Stimulated activated CD8-positive, alpha-beta memory T cell treated with anti-CD3 and anti-CD28 coated beads, Interleukin-12 subunit alpha, Interleukin-12 subunit beta, amount 100 ng/mL, for 24 hours (primary cell): ENCODE results near the gene ARMC6.
A peak's percentile ranks its signal among the peaks of the same experiment; 100 is the strongest.

Experiments
- DNase-seq: peaks from one replicate; pipeline ENCODE4 v3.0.0-alpha.2; 2020; ENCODE audit errors: extremely low read depth

The ARMC6 gene

DNA sequence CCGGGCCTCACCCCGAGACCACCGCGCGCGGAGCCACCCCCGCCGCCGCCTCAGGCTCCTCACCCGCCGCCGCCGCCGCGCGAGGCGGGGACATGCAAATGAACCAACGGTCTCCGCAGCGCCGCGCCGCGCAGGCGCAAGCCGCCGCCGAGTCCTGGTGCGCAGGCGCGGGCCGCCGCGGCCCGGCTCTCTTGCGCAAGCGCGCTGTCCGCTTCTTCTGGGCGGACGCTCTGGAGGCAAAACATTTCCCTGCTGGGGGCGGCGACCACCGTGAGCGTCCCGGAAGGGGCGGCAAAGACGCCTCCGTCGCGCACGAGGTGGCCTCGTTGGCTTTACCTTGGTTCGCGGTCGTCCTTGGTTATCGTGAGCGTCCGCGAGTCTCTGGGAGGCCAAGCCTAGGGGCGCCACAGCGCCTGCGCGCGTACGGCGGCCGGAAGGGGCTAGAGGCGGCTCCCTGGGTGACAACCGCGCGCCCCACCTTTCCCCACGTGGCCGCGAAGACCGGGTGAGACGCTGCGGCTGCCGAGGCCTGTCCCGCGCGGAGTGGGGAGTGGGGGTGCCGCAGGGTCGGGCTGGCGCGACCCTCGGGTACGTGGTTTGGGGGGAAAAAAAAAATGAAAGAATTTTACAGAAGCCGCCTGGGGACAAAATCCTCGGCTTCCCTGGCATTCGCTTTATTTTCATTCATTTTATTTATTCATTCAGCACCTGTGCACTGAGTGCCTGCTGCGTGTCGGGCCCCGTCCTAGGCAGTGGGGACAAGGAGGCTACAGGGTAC is at the start of gene ARMC6, which contains the start of gene SUGP2:
ARMC6 (plus strand) TSS at position 178 of the 778 bp plus-strand sequence. CDS start 607 bp downstream, outside the sequence.
SUGP2 (minus strand) TSS at position 92 of the 778 bp plus-strand sequence. CDS start 2,446 bp downstream, outside the sequence.
- peak; percentile 74 for DNase-seq

DNA sequence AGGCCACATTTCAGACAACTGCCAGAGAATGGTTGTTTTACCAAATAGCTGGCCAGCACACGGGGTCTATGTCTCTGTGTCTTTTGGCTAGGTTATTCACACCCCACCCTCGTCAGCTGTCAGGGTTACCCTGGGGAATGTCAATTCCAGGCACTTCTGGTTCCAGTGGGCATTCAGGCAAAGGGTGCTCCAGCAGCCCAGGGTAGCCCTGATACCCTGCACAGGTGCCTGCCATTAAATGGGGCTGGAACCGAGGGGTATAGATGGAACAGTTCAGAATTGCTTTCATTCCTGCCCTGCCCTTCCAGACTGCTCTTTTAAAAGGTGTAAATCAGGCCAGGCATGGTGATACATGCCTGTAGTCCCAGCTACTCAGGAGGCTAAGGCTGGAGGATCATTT is 49.2 kb upstream of the ARMC6 start:
- no peak for DNase-seq

DNA sequence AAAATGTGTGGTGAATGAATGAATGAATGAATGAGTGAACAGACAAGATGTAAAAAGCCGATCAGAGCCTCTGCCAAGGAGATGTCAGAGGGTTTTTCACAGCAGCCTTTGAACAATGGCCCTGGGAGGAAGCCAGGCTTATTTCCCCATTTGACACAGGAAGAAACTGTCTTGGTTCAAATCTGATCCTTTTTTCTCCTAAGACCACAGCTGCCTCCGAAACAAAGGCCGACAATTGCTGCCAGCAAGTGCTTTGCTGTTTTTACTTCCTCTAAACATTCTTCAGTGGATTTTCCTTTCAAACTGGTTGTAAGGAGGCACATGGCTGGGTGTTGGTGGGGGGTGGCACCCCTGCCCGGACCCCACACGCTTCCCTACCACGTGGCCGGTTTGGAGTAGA is 48.1 kb upstream of the ARMC6 start:
- no peak for DNase-seq

DNA sequence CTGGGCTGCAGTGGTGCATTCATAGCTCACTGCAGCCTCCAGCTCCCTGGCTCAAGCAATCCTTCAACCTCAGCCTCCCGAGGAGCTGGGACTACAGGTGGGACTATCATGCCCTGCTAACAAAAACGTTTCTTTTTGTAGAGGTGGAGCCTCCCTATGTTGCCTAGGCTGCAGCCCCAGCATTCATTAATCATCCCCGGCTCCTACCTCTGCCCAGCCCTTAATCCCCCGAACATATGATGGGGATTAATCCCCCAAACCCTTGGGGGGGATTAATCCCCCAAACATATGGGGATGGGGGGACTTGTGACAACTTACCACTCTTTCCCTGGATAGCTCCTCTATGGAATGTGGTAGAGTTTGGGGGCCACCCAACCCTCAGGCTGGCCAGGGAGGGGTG is 45.9 kb upstream of the ARMC6 start:
- no peak for DNase-seq

DNA sequence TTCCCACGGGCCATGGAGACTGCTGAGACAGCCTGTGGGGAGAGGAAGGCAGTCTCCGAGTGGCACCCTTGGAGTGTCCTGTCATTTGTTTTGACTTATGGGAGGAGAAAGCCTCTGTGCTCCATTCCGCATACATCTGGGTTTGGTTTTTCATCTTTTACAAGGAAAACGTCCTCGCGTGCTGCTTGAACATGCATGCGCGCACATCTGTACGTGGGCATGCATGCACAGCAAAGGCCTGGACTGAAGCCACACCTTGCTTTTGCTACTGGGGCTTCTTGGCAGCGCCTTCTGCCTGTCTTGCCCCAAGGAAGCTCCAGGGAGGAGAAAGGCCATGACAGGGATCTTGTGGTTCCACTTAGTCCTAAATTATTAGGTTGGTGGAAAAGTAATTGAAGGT is 44.1 kb upstream of the ARMC6 start:
- no peak for DNase-seq

DNA sequence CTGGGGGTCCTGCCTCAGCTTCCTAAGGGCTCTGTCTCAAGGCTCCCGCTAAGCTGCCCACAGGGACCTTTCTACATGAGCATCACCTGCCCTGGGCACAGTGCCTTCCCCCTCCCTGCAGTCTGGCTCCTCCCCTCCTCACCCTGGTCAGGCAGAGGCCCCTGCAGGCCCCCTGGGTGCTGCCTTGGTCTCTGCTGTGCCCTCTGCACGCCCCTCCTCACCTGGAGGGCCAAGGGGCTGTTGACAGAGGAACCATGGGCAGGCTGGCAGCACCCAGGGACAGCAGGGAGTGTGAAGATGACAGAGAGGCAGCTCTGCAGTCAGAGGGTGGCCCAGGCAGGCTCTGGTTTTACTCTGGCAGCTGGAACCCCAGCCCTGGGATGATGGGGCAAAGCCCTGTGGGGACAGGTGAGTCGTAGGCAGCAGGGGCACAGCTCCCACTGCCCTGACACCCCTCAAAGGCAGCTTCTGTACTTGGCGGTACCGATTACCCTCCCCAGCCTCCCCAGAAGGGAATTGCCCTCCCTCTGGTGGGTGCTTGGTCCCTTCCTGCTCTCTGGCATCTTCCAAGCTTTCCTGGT is 43.2 kb upstream of the ARMC6 start:
- no peak for DNase-seq

DNA sequence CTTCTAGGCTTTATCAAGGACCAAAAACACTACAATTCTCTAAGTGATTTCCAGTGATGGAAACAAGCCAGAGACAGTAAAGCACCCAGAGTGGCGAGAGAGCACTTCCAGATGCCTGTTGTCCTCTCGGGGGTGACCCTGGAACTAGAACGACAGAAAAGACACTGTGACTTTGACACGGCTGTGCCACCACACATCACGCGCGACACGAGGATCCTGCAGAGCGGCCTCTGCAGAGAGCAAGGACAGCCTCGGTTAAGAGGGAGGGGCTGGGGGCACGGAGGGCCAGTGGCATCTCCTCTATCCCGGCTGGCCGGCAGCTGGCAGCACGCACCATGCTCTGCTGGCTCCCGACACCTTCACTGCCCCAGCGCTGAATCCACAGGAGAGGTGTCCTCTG is 42.4 kb upstream of the ARMC6 start:
- no peak for DNase-seq

DNA sequence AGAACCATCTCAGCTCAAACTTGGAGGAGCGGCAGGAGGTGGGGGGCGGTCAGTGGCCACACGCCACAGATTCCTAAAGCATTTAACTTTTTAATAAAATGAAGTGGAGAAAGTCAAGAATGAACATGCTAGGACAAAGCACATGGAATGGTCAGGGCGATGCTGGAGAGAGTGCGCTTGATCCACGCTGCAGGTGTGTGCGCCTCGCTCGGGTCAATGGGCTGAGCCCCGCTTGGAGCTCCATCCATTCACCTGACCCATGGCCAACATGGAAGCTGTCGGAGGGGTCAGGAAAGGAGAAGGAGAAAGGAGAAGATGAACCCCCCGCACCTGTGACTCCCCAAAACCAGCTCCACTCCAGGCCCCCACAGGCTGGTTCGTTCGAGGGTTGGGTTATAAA is 41.9 kb upstream of the ARMC6 start:
- no peak for DNase-seq

DNA sequence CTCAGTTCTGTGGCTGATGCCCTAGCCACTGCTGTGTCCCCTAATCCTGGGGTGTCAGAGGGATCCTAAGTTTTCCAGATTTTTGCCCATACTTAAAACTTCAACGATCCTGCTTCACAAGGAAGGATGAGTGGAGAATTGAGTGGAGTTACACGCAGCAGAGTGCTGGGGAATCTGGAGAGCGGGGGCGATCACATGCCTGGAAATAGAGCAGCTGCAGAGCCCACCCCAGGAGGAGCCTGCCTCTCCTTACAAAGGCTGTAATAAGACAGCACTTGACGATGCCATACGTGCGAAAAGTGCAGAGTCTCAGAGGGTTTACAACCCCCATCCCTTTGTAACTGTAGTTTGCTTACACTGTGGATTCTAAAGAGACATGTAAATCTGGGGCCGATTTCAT is 40.7 kb upstream of the ARMC6 start:
- DNase-seq: no peak

DNA sequence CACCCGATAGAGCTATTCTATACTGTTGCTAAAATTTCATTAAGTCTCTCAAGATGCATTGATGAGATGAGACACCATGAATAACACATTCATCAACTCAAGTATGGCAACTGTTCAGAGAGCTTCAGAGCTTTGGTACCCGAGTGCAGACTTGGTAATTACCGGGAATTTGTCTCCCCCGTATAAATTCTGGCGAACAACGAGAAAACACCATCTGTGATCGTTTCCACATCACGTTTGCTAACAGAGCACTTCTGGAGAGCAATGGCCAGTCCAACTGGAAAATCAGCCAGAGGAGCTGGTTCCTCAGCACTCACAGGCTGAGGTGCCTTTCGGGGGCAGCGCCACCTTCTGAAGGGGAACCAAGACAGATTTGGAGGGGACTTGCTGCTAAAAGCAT is 40.3 kb upstream of the ARMC6 start:
- DNase-seq: no peak

DNA sequence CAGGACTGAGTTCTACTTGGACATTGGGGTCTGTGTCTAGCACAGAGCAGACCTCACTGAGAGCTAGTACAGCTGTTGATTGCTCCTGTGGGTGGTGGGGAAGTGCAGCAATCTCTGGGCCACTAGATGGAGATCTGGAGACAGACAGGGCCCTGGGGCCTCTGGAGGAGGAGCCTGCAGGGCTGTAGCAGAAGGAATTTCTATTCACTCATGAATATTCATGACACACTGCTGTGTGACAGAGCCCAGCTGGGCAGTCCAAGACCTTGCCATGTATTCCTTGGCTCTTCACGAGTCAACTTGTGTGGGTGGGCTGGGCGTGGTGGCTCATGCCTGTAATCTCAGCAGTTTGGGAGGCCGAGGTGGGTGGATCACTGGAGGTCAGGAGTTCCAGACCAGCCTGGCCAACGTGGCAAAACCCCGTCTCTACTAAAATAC is 37.6 kb upstream of the ARMC6 start:
- DNase-seq: no peak

DNA sequence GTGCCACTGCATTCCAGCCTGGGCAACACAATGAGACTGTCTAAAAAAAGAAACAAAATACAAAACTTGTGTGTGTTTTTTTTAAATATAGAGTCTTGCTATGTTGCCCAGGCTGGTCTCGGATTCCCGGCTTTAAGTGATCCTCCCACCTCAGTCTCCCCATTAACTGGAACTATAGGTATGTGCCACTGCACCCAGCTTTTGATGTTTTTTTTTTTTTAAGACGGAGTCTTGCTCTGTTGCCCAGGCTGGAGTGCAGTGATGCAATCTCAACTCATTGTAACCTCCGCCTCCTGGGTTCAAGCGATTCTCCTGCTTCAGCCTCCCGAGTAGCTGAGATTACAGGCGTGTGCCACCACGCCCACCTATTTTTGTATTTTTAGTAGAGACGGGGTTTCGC is 37.1 kb upstream of the ARMC6 start:
- no peak for DNase-seq

DNA sequence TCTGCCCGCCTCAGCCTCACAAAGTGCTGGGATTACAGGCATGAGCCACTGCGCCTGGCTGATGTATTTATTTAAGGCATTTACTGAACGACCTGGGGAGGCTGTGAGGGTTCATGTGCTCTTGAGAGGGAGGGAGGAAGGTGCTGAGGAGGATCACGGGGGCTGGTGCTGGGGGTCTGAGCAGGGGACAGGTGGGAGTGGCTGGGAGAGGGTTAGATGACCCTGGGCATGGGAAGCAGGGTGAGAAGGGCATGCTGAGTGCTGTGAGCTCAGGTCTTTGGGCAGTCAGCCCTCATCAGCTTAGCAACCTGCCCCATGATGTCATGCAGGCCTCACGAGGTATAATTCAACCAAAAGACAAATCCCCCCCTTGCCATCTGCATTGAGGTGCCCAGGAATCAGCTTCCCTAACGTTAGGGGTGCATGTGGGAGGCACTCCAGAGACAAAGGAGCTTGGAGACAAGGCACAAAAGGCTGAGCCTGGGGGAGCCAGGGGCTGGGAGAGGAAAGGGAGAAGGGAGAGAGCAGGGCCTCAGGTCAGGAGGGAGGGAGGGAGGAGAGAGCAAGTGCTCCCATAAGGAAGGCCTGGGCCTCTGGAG is 36.5 kb upstream of the ARMC6 start:
- no peak for DNase-seq

DNA sequence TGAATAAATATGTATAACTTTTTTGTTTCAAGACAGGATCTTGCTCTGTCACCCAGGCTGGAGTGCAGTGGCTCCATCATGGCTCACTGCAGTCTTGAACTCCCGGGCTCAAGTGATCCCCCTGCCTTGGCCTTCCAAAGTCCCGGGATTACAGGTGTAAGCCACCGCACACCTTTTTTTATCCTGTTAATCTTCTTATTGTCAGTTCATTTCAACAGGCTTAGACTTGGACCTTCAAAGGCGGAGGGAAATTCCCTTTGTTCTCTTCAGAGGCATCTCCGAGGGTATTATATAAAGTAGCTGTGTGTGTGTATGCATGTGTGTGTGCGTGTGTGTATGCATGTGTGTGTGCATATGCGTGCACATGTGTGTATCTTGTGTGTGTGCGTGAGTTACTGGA is 35.1 kb upstream of the ARMC6 start:
- DNase-seq: no peak

DNA sequence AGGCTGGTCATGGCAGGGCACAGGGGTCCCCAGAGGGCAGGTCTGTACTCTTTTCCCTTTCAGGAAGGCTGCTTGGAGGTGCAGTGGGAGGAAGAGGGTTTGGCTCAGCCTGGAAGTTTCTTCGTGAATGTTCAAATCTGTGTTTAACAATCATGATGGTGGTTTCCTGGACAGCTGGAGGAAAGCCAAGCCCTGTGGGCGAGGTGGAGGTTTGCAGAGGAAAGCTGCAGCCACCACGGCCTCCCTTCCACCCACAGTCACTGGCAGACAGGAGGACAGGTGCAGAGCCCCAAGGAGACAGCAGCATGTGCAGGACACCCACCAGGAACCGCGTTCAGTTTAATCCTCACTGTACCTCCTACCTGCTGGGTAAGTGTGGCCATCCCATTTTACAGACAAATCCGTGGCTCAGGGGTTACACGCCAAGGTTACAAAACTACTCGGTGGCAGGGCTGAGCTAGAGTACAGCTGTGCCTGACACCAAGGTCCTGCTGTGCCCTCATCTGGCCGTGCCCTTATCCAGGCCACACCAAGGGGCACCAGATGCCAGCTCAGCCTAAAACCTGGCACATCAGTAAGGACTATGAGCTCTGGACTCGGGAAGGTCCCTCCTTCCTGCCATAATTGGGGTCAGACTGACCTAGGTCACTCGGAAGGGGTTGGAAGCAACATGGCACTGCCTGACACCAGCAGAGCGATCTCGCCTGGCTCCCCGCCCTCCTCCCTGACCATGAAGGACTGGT is 34.2 kb upstream of the ARMC6 start:
- no peak for DNase-seq

DNA sequence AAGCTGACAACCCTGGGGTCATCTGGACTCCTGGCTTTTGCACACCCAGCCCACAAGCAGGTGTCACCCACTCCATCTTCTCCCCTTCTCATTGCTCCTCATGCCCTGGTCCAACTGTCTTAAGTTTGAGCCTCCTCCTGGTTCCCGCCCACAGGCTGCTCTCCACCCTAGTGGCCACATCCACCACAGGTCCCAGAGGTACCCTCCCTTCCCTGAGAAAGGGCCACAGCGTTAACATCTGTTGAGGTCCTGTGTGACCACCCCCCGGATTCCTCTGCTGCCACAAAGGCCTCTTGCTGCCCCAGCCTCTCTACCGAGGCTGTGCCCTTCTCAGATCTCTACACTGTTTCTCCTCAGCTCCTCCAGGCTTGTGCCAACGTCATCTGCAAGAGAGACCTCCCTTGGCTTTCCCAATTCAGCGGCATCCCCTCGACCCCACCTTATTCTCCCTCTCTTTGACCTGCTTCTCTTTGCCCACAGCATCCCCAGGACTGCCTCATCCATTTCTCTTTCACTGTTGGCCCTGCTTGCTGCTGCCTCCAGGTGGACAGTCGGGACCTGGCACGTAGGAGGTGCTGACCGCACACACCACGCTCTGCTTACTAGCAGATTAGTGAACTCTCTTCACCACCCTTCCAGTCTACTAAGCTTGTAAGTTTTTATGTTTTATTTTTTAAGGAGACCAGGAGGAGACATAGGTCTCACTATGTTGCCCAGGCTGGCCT is 33.3 kb upstream of the ARMC6 start:
- no peak for DNase-seq

DNA sequence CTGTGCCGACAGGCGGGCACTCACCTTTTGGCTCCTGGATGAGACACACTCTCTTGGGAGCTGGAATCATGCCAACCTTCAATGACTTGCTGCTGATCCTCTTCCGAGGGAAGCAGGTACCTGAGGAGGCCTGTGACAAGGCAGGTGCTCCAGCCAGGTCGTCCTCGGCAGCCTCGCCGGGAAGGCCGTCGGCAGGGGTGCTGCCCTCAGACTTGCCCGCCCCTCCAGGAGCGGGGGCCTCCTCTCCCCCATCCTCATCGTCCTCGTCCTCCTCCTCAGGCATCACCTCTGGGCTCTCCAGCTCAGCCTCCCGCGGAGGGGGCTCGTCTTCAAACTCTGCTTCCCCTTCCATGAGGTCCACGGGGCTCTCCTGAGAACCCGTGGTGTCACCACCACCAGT is 29.3 kb upstream of the ARMC6 start:
- no peak for DNase-seq

DNA sequence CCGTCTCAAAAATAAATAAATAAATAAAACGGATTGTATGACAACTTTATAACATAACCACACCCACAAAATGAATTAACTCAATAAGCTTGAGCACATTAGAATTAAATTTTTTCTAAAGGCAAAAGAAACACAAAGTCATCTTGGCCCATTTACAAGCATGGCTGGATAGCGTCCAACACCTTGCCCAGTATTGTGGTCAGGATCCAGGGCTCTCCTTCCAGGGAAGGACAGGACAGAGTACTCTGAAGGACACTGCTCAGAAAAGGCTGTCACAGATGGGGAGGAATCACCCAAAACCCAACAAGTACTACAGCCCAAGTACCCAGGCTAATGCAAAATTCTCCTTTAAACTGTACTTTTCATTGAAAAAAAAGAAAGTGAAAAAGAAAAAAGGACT is 27.2 kb upstream of the ARMC6 start:
- DNase-seq: no peak

DNA sequence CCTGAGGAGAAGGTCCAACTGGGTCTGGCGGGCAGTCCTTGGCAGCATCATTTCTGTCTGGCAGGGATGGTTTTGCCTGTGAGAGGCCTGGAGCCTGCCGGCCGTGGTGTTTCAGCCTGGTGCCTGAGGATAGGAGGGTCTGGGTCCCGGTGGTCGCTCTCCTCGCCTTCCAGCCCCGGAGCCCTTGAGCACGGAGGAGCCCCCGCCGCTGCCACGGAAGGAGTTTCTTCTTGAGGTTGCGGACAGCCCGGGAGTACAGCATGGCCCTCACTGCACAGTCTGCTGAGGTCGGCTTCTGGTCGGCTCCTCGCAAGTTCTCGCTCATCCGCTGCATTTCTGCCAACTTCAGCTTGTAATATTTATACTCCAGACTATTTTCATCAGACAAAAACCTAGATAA is 23.5 kb upstream of the ARMC6 start:
- no peak for DNase-seq

DNA sequence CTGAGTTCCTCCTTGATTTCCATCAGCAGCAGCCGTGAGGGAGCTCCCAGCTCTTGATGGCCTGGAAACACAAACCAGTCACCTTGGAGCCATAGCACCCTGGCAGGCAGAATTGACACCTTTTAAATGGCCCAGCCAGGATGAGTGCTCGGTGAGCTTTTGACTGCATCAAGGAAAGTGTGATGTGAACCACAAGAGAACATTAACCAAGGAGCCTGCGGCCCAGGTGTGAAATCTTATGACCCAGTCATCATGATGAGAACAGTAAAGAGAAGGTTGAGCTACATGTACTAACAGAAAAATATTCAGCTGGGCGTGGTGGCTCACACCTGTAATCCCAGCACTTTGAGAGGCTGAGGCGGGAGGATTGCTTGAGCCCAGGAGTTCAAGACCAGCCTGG is 22.9 kb upstream of the ARMC6 start:
- no peak for DNase-seq

DNA sequence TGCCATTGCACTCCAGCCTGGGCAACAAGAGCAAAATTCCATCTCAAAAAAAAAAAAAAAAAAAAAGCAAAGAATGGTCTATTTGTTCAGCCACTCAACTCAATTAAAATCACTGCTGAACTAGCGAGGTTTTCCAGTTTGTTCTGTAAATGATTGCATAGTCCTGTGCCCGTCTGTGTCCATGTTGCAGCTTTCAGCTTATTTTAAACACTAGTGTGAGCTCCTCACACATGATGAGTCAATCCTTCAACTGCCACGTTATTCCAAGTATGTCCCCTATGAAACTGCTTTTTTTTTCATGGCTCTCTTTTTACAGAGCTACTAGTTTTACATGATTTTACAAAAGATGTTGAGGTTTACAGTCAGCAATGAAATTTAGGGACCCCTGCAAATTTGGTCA is 12.3 kb upstream of the ARMC6 start:
- DNase-seq: no peak
